ENCODE results near the gene SLC27A3. TPM values are rescaled to one million over a fixed set of nuclear protein-coding genes. Genes with fewer than 3 reads are reported as not detected.

Gene SLC27A3
- total and polyA plus RNA-seq, 7 donors, result 1.6 to 45.7 (median 22.8) TPM

GRCh38 chr1:153771261-153771660, 3.9 kb upstream of the SLC27A3 start:
- TF ChIP-seq POLR2A (IDR thresholded peaks at IDR 0.05) (no peak), POLR2AphosphoS5 (IDR thresholded peaks at IDR 0.05) (no peak), EP300 (IDR thresholded peaks at IDR 0.05) (no peak)
- TF ChIP-seq, protein P1, sequence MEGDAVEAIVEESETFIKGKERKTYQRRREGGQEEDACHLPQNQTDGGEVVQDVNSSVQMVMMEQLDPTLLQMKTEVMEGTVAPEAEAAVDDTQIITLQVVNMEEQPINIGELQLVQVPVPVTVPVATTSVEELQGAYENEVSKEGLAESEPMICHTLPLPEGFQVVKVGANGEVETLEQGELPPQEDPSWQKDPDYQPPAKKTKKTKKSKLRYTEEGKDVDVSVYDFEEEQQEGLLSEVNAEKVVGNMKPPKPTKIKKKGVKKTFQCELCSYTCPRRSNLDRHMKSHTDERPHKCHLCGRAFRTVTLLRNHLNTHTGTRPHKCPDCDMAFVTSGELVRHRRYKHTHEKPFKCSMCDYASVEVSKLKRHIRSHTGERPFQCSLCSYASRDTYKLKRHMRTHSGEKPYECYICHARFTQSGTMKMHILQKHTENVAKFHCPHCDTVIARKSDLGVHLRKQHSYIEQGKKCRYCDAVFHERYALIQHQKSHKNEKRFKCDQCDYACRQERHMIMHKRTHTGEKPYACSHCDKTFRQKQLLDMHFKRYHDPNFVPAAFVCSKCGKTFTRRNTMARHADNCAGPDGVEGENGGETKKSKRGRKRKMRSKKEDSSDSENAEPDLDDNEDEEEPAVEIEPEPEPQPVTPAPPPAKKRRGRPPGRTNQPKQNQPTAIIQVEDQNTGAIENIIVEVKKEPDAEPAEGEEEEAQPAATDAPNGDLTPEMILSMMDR (IDR thresholded peaks at IDR 0.05), result no peak
- no peak for DNase-seq
- no peaks in the 10 kb centered on the region for H3K9me3 ChIP-seq
- H3K4me3 ChIP-seq, result no peak overlapping the region
- intact Hi-C loops (cut with DNase I), result no loop called here
- 81 to 91% methylated on average over 2 of the region's 2 CpGs for WGBS, 2 donors
- H3K27ac ChIP-seq, result peak overlapping the region in 3 of 4 donors; percentile 7 to 34 (median 8)
- H3K36me3 ChIP-seq, result peaks cover 19 to 73% (median 30%) of the 10 kb centered on the region in 4 donors
- peaks cover 0 to 24% (median 18%) of the 10 kb centered on the region in 4 donors for H3K4me1 ChIP-seq
- no peaks in the 10 kb centered on the region for H3K27me3 ChIP-seq

DNA sequence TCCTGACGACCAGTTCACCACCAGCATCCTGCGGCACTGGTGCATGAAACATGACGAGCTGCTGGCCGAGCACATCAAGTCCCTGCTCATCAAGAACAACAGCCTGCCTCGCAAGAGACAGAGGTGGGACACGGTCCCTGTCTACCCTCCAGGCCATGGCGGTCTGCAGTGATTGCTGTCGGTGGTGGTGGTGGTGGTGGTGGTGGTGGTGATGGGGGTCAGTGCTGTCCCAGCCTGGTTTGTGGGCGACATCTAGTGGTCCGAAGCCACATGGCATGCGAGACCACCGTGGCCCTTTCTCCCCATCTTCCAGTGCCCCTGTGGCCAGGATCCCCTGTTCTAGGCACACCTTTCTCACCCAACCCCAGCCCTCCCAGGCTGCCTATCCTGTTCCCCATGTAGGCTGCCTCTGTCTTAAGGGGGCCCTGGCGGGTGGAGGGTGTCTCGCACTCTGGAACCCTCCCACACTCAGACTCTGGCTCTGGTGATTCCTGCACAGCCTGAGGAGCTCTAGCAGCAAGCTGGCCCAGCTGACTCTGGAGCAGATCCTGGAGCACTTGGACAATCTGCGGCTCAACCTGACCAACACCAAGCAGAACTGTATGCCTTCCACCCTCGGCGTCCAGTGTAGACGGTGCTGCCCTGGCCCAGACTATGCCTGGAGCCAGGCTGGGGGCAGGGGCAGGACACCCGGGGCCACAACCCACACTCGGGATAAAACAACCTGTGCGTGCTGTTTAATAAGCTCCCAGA, 3.2 kb upstream of the SLC27A3 start:
- H3K4me3 ChIP-seq, result no peak overlapping the region
- H3K27ac ChIP-seq, result peak overlapping the region in 2 of 4 donors; percentile 88 to 91
- DNase-seq, result no peak
- H3K27me3 ChIP-seq, result no peaks in the 10 kb centered on the region
- peaks cover 0 to 32% (median 25%) of the 10 kb centered on the region in 4 donors for H3K4me1 ChIP-seq
- H3K36me3 ChIP-seq, result peaks cover 19 to 66% (median 27%) of the 10 kb centered on the region in 4 donors
- TF ChIP-seq, protein P1 (IDR thresholded peaks at IDR 0.05), result peak in 3 of 4 experiments; percentile 27 to 44 (median 42)
- TF ChIP-seq POLR2AphosphoS5 (IDR thresholded peaks at IDR 0.05), result no peak
- H3K9me3 ChIP-seq, result no peaks in the 10 kb centered on the region
- intact Hi-C loops (cut with DNase I), result loop anchor here (1.0 kb wide), 1 partner anchor 200 kb away; no protein-coding TSS in a partner anchor
- WGBS, 2 donors, result 86 to 89% methylated on average over 21 of the region's 21 CpGs

DNA sequence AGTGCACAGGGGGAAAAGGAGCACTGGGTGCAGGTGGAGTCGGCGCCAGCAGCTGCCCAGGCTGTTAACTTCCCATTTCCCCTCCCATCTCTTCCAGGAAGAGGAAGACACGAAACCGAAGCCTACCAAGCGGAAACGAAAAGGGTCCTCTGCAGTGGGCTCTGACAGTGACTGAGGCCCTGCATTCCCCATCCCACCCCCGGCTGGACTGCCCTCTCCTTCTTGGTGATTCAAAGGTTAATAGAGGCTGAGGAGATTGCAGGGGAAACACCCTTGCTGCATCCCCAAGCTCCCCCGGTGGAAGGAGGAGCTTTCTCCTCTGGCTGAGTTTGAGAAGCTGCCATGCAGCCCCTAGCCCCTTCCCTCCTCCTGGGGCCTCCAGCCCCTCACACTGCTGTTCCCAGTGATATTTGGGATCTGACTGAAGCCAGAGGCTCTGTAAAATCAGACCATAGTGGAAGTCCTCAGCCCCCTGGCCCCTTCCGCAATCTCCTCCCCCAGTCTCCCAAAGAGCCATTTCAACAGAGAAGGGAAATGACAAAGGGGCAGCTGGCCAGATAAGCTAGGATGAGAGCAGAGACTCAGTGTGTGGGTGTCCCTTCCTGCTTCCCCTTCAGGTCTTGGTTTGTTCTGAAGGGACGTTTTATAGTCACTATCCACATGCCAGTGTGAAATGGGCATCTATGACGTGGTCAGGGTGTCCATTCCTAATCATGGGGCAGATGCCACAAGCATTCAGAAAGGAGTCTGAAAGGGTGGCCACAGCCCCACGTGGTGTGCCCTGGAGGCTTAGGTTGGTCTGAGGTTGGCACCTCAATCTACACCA, 1.9 kb upstream of the SLC27A3 start:
- H3K4me1 ChIP-seq, result peaks cover 0 to 45% (median 37%) of the 10 kb centered on the region in 4 donors
- intact Hi-C loops (cut with DNase I), result no loop called here
- no peaks in the 10 kb centered on the region for H3K9me3 ChIP-seq
- peaks cover 7 to 53% (median 15%) of the 10 kb centered on the region in 4 donors for H3K36me3 ChIP-seq
- no peak overlapping the region for H3K4me3 ChIP-seq
- WGBS, 2 donors, result 68 to 81% methylated on average over 12 of the region's 12 CpGs
- no peaks in the 10 kb centered on the region for H3K27me3 ChIP-seq
- no peak for DNase-seq
- H3K27ac ChIP-seq, result peak overlapping the region; percentile 34 to 93 (median 90)
- TF ChIP-seq, protein P1 (IDR thresholded peaks at IDR 0.05), result no peak
- no peak for TF ChIP-seq POLR2AphosphoS5 (IDR thresholded peaks at IDR 0.05)
- no peak for TF ChIP-seq EP300 (IDR thresholded peaks at IDR 0.05)
- TF ChIP-seq POLR2A (IDR thresholded peaks at IDR 0.05), result no peak

GRCh38 chr1:153774026-153774595, 1.1 kb upstream of the SLC27A3 start:
- Histone ChIP-seq H3K27ac (peak overlapping the region; percentile 88 to 93 (median 92)), H3K9me3 (no peaks in the 10 kb centered on the region), H3K36me3 (peaks cover 5 to 47% (median 9%) of the 10 kb centered on the region in 4 donors), H3K27me3 (no peaks in the 10 kb centered on the region), H3K4me1 (peaks cover 0 to 49% (median 39%) of the 10 kb centered on the region in 4 donors), H3K4me3 (peak overlapping the region in 1 of 4 donors; percentile 60)
- DNase-seq, result no peak
- intact Hi-C loops (cut with DNase I), result loop anchor here (2.0 kb wide), 1 partner anchor 97 kb away; no protein-coding TSS in a partner anchor
- 80 to 83% methylated on average over 8 of the region's 8 CpGs for WGBS, 2 donors
- TF ChIP-seq, protein P1 (IDR thresholded peaks at IDR 0.05), result no peak
- TF ChIP-seq POLR2A (IDR thresholded peaks at IDR 0.05) (no peak), POLR2AphosphoS5 (IDR thresholded peaks at IDR 0.05) (no peak), EP300 (IDR thresholded peaks at IDR 0.05) (no peak)

All from sigmoid colon (tissue), 7 donors.